ENCODE measurements around the gene ITGB2.
A peak's percentile ranks its signal among the peaks of the same experiment; 100 is the strongest.

The ITGB2 gene

DNA sequence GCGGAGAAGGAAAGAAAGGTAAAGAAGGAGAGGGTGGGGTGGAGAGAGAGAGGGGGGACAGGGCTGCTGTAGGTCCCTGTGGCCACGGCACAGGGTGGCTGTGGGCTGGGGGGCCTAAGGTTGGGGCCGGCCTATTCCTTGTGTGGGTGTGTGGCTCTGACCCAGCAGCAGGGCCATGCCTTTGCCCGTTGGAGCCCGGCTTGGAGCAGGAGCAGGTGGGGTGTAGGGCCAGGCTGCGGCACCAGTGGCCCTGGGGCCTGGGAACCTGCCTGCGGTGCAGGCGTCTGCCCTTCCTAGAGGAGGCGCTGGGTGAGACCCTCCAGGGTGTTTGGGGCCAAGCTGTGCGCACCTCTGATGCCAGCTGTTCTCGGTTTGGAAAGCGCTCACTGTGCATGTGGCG lies 83.2 kb downstream of the ITGB2 start:
- DNase-seq (ENCODE audit: low read depth) = no peak
- H3K4me3 ChIP-seq (replicated peaks; ENCODE audit: low read depth, low read length) = no peak overlapping the region
- TF ChIP-seq, protein P1, sequence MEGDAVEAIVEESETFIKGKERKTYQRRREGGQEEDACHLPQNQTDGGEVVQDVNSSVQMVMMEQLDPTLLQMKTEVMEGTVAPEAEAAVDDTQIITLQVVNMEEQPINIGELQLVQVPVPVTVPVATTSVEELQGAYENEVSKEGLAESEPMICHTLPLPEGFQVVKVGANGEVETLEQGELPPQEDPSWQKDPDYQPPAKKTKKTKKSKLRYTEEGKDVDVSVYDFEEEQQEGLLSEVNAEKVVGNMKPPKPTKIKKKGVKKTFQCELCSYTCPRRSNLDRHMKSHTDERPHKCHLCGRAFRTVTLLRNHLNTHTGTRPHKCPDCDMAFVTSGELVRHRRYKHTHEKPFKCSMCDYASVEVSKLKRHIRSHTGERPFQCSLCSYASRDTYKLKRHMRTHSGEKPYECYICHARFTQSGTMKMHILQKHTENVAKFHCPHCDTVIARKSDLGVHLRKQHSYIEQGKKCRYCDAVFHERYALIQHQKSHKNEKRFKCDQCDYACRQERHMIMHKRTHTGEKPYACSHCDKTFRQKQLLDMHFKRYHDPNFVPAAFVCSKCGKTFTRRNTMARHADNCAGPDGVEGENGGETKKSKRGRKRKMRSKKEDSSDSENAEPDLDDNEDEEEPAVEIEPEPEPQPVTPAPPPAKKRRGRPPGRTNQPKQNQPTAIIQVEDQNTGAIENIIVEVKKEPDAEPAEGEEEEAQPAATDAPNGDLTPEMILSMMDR (IDR thresholded peaks at IDR 0.05; ENCODE audit: low read length, missing control alignments) = no peak

DNA sequence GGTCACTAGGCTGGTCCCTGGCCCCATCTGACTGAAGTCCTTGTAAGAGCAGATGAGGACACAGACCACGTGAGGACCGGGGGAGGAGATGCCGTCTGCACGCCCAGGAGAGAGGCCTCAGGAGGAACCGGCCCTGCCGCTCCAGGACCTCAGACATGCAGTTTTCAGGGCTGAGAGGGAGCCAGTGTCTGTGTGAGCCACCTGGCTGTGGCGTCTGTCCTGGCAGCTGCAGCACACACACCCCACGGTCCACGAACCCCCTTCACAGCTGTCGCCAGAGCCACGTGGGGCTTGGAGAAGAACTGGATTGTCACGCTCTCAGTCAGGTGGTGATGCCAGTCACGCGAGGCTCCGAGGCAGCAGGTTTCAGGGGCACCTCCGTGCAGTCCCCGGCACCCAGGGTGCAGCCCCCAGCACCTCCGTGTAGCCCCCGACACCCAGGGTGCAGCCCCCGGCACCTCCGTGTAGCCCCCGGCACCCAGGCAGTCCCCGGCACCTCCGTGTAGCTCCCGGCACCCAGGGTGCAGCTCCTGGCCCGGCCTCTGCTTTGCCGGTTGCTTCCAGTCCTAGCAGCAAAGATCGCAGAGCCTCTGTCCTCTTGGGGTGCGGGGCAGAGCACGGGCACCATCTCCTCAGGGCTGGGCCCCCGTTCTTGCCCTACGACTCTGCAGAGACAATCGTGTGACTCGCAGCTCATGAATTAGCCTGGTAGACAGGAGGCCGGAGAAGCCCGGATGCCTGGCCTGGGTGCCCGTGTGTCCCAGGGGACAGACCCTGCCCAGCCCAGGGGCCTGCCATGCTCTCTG lies 83.8 kb downstream of the ITGB2 start:
- peak; percentile 50 for DNase-seq (ENCODE audit: low read depth)
- TF ChIP-seq, protein P1 (IDR thresholded peaks at IDR 0.05; ENCODE audit: low read length, missing control alignments) = no peak
- no peak overlapping the region for H3K4me3 ChIP-seq (replicated peaks; ENCODE audit: low read depth, low read length)

GRCh38 chr21:44836349-44836665 lies 84.4 kb downstream of the ITGB2 start:
- H3K4me3 ChIP-seq (replicated peaks; ENCODE audit: low read depth, low read length) = no peak overlapping the region
- TF ChIP-seq, protein P1 (IDR thresholded peaks at IDR 0.05; ENCODE audit: low read length, missing control alignments) = no peak
- DNase-seq (ENCODE audit: low read depth) = no peak
